Stimulated activated naive CD8-positive, alpha-beta T cell treated with anti-CD3 and anti-CD28 coated beads, Interleukin-15, Interleukin-2, amounts not matched to agents 100 ng/mL and 50 ng/mL, for 24 hours (primary cell): Measurements from ENCODE around the gene HHLA2.

Source experiments
- H3K27ac Mint-ChIP-seq: one replicate; pipeline ENCODE4 v1.8.0; 2021; ENCODE audit warnings: mild to moderate bottlenecking, mixed read lengths
- H3K27me3 Mint-ChIP-seq: one replicate; pipeline ENCODE4 v1.8.0; 2021; ENCODE audit warnings: mixed read lengths
- H3K36me3 Mint-ChIP-seq: one replicate; pipeline ENCODE4 v1.8.0; 2021; ENCODE audit warnings: low read depth, mixed read lengths
- H3K4me1 Mint-ChIP-seq: one replicate; pipeline ENCODE4 v1.8.0; 2021; ENCODE audit warnings: low read depth, mixed read lengths
- H3K4me3 Mint-ChIP-seq: one replicate; pipeline ENCODE4 v1.8.0; 2021; ENCODE audit warnings: mild to moderate bottlenecking, mixed read lengths
- H3K9me3 Mint-ChIP-seq: one replicate; pipeline ENCODE4 v1.8.0; 2021; ENCODE audit warnings: mixed read lengths

The HHLA2 gene

DNA sequence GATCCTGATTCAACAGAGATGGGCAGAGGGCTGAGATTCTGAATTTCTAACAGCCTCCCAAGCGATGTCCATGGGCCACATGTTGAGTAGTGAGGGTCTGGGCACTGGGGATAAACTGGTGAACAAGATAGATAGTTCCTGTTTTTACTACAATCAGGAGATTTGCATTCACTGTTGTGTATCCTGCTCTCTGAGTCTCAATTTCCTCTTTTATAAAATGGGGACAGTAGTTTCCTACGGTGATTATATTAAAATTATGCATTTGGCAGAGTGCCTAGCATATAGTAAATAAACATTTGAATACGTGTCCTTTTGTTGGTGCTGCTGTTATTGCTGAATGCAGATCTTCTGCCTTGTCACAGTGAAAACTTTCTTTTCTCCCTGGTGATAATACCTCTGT is 111.5 kb downstream of the HHLA2 start:
- H3K27ac Mint-ChIP-seq = no peak overlapping the region
- peaks cover 22% of the 10 kb centered on the region for H3K4me1 Mint-ChIP-seq
- no peak overlapping the region for H3K4me3 Mint-ChIP-seq
- no peaks in the 10 kb centered on the region for H3K36me3 Mint-ChIP-seq
- no peaks in the 10 kb centered on the region for H3K27me3 Mint-ChIP-seq
- no peaks in the 10 kb centered on the region for H3K9me3 Mint-ChIP-seq

DNA sequence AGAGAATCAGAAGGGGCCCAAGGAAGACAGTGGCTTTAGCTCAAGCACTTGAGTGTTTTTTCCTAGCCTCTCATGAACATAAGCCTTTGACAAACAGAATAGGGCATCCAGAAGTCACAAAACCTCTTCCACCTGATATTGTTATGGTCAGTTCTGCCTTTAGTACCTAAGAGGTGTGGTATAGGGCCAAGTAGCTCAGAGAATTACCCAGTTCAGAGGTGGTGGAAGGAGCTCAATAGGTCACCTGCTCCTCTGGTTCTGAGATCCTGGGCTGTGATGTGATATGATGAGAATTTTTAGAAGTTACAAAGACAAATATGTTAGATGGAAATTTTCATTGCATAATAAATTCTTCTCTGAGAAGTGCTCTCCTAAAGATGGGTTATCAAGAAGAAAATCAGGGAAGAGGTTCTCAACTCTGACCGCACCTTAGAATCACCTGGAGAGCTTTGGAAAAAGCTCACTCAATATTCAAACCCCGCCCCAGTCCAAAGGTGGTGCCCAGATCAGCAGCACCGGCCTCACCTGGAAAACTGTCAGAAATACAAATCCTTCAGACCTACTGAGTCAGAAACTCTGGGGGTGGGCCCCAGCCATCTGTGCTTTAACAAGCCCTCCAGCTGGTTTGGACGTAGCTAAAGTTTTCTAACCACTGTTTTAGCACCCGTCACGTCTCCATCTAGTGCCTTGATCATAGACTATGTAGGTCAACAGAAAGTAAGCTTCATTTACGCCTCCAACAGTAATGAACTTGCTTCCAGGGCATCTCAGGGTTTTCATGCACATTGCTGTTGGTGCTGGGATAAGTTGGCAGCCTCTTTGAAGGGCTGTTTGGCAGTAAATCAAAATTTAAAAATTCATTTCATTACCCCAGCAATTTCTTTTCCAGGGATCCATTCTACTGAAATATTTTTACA is 112.8 kb downstream of the HHLA2 start:
- Mint-ChIP-seq H3K27me3 (no peaks in the 10 kb centered on the region), H3K27ac (no peak overlapping the region), H3K4me1 (peaks cover 24% of the 10 kb centered on the region), H3K9me3 (no peaks in the 10 kb centered on the region), H3K4me3 (no peak overlapping the region), H3K36me3 (no peaks in the 10 kb centered on the region)

DNA sequence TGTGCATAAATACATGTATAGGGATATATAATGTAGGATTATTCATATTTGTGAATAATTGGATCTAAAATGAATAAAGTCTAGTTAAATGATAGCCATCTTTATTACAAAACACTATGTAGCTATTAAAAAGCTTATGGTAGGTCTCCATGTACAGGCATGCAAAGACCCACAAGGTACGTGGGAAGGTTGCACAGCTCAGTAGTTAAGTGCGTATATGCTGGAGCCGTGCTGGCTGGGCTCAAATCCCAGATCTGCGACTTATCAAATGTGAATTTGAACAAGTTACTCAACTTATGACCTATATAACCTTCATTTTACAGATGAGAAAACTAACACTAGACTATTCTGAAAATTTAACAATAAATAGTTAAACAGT is 113.4 kb downstream of the HHLA2 start:
- no peaks in the 10 kb centered on the region for H3K27me3 Mint-ChIP-seq
- no peaks in the 10 kb centered on the region for H3K36me3 Mint-ChIP-seq
- H3K27ac Mint-ChIP-seq = no peak overlapping the region
- H3K4me3 Mint-ChIP-seq = no peak overlapping the region
- no peaks in the 10 kb centered on the region for H3K9me3 Mint-ChIP-seq
- H3K4me1 Mint-ChIP-seq = peaks cover 24% of the 10 kb centered on the region

DNA sequence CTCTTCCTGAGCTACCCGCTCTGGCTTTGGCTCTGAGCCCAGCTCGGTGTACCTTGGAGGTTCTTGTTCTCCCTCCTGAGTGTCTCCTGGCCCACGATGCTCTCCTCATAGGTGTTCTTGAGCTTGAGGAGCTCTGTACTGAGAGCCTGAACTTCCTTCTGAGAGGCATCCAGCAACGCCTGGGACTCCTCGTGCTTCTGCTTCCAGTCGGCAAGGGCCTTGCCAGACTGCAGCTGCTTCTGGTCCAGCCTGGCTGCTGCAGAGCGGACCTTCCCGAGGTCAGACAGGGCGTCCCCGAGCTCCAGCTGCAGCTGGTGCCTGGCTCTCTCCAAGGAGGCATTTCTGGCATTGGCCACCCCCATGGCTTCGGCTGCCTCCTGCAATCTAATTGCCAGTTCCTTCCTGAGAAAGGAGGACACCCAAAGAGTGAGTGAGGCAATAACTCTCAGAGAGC is 114.2 kb downstream of the HHLA2 start:
- no peaks in the 10 kb centered on the region for H3K27me3 Mint-ChIP-seq
- no peaks in the 10 kb centered on the region for H3K36me3 Mint-ChIP-seq
- H3K27ac Mint-ChIP-seq = no peak overlapping the region
- peaks cover 26% of the 10 kb centered on the region for H3K4me1 Mint-ChIP-seq
- H3K9me3 Mint-ChIP-seq = no peaks in the 10 kb centered on the region
- no peak overlapping the region for H3K4me3 Mint-ChIP-seq

DNA sequence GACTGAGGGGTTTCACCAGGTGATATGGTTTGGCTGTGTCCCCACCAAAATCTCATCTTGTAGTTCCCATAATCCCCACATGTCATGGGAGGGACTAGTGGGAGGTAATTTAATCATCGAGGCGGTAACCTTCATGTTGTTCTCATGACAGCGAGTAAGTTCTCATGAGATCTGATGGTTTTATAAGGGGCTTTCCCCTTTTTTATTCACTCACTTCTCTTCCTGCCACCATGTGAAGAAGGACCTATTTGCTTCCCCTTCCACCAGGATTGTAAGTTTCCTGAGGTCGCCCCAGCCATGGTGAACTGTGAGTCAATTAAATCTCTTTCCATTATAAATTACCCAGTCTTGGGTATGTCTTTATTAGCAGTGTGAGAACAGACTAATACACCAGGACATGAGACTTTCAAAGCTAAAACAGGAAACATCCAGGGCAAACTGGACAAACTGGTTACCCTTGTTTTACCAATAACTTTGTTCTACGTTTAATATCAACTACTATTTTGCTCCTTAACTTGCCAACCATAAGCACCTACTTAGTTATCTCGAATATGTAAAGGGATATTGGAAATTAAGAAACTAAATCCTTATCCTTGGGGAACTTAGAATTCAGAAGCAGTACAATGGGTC is 115.9 kb downstream of the HHLA2 start:
- Mint-ChIP-seq H3K4me3 (no peak overlapping the region), H3K9me3 (no peaks in the 10 kb centered on the region), H3K27me3 (no peaks in the 10 kb centered on the region), H3K4me1 (peaks cover 29% of the 10 kb centered on the region), H3K27ac (no peak overlapping the region), H3K36me3 (no peaks in the 10 kb centered on the region)

DNA sequence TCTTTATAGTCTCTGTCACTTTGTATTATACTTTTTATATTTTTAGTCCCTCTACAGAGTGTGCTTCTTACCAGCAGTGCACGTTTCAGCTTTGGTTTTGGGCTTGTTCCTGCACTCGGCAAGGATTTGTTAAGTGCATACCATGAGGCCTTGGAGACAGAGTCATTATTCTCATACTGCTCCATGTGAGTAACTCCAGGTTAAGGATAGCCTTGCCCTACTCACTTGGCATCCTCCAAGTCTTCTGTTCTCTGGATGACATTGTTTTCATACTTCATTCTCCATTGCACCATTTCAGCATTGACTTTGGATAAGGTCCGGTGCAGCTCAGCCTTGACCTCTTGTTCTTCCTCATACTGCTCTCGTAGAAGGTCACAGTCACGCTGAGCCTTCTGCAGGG is 117.7 kb downstream of the HHLA2 start:
- no peaks in the 10 kb centered on the region for H3K27me3 Mint-ChIP-seq
- no peak overlapping the region for H3K27ac Mint-ChIP-seq
- H3K36me3 Mint-ChIP-seq = no peaks in the 10 kb centered on the region
- no peaks in the 10 kb centered on the region for H3K9me3 Mint-ChIP-seq
- no peak overlapping the region for H3K4me3 Mint-ChIP-seq
- peaks cover 23% of the 10 kb centered on the region for H3K4me1 Mint-ChIP-seq

DNA sequence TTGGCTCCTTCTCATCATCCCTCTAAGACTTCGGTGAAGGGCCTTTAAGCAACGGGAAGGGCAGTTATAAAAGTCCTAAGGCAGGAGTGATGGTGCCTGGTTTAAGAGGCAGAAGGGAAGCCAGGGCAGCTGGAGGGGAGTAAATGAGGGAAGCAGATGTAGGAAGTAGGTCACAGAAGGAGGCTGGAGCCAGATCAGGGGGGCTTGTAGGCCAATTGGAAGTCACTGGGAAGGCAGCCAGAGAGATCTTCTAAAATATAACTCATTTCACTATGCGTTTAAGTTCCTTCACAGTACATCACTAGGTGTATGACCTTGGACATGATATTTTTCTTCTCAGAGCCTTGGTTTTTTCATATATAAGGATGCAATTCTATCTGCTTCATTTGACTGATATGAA is 119.3 kb downstream of the HHLA2 start:
- H3K27me3 Mint-ChIP-seq = no peaks in the 10 kb centered on the region
- no peaks in the 10 kb centered on the region for H3K36me3 Mint-ChIP-seq
- H3K27ac Mint-ChIP-seq = no peak overlapping the region
- H3K4me1 Mint-ChIP-seq = peaks cover 27% of the 10 kb centered on the region
- no peak overlapping the region for H3K4me3 Mint-ChIP-seq
- no peaks in the 10 kb centered on the region for H3K9me3 Mint-ChIP-seq

DNA sequence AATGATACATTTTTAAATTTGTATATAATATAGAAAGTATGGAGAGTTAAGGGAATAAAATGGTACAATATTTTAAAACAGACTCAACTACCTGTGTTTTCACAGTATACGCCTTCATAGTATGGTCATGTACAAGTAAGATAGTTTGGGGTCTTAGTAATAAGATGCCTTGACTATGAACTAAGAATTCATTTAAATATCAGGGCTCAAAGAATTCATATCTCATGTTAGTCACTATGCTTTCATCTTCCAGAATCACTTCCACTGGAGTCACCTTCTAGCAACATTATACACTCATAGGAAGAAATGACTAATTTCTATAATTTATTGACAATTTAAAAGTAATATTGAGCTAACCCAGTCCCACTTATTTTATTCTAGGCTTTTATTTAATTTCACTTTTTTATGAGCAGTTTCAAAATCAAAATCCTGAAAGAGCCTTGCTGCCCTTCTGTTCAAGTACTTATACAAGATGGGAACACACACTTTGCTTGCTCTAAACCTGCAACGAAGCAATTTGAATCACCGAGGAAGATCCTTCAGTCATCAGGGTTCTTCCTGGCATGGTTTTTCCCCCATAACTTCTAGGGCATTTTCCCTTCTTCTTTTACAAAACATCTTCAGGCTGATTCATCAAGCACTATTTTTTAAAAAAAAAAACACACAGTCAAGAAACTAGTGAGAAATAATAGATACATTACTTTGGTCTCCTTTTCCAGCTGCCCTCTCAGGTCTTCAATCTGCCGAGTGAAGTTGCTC is 119.9 kb downstream of the HHLA2 start:
- Mint-ChIP-seq H3K36me3 (no peaks in the 10 kb centered on the region), H3K27me3 (no peaks in the 10 kb centered on the region), H3K4me1 (peaks cover 27% of the 10 kb centered on the region), H3K4me3 (no peak overlapping the region), H3K9me3 (no peaks in the 10 kb centered on the region), H3K27ac (peak overlapping the region; percentile 36)

DNA sequence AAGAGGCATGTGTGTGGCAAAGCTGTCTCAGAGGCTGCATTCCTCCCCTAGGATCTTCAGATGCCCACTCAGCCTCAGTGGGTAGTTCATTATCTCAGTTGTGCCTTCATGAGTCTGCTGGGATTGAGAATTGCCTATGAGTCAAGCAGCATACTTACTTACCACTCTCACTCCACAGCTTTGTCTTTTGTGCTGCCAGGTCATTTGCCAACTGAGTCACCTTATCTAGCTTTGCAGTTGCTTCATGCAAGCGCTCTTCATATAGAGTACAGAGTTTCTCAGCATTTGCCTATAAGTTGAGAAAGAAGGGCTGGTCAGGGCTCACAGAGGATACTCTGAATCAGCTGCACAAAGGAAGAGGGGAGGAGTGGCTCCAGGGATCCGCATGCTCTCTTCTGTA is 124.6 kb downstream of the HHLA2 start:
- Mint-ChIP-seq H3K27ac (no peak overlapping the region), H3K4me1 (peaks cover 16% of the 10 kb centered on the region), H3K27me3 (no peaks in the 10 kb centered on the region), H3K36me3 (no peaks in the 10 kb centered on the region), H3K9me3 (no peaks in the 10 kb centered on the region), H3K4me3 (no peak overlapping the region)
